Activated naive CD8-positive, alpha-beta T cell treated with anti-CD3 and anti-CD28 coated beads, Interleukin-2, amount 50 U/mL, for 24 hours (primary cell): ENCODE data around the gene UPF1.

Experiments used
- ATAC-seq: fragments of 150-1000 bp; cut with Tn5 transposase; one replicate; pipeline ENCODE4 v1.10.0; 2021
- DNase-seq: peaks from one replicate; pipeline ENCODE4 v3.0.0; 2021
- H3K27ac Mint-ChIP-seq: one replicate; pipeline ENCODE4 v1.8.0; 2021; ENCODE audit warnings: mild to moderate bottlenecking, mixed read lengths
- H3K27me3 Mint-ChIP-seq: one replicate; pipeline ENCODE4 v1.8.0; 2021; ENCODE audit warnings: mixed read lengths
- H3K36me3 Mint-ChIP-seq: one replicate; pipeline ENCODE4 v1.8.0; 2021; ENCODE audit warnings: low read depth, mixed read lengths
- H3K4me1 Mint-ChIP-seq: one replicate; pipeline ENCODE4 v1.8.0; 2021; ENCODE audit warnings: mixed read lengths
- H3K4me3 Mint-ChIP-seq: one replicate; pipeline ENCODE4 v1.8.0; 2021; ENCODE audit warnings: mild to moderate bottlenecking, moderate library complexity, mixed read lengths
- H3K9me3 Mint-ChIP-seq: one replicate; pipeline ENCODE4 v1.8.0; 2021; ENCODE audit warnings: mixed read lengths

The UPF1 gene

GRCh38 chr19:18840288-18841267 is 8.8 kb downstream of the UPF1 start:
- no peak overlapping the region for H3K4me3 Mint-ChIP-seq
- DNase-seq (no peak), ATAC-seq (no peak)
- H3K9me3 Mint-ChIP-seq: no peaks in the 10 kb centered on the region
- H3K4me1 Mint-ChIP-seq: peaks cover 90% of the 10 kb centered on the region
- H3K27ac Mint-ChIP-seq: peak overlapping the region; percentile 19
- no peaks in the 10 kb centered on the region for H3K27me3 Mint-ChIP-seq
- peaks cover 43% of the 10 kb centered on the region for H3K36me3 Mint-ChIP-seq

GRCh38 chr19:18841400-18841799 is 9.6 kb downstream of the UPF1 start:
- Mint-ChIP-seq H3K27ac (no peak overlapping the region), H3K36me3 (peaks cover 40% of the 10 kb centered on the region), H3K27me3 (no peaks in the 10 kb centered on the region), H3K4me1 (peaks cover 87% of the 10 kb centered on the region), H3K4me3 (no peak overlapping the region), H3K9me3 (no peaks in the 10 kb centered on the region)
- no peak for DNase-seq
- no peak for ATAC-seq

GRCh38 chr19:18842166-18842565 is 10.4 kb downstream of the UPF1 start:
- H3K4me1 Mint-ChIP-seq: peaks cover 90% of the 10 kb centered on the region
- H3K36me3 Mint-ChIP-seq: peaks cover 43% of the 10 kb centered on the region
- no peaks in the 10 kb centered on the region for H3K9me3 Mint-ChIP-seq
- ATAC-seq: no peak
- H3K27ac Mint-ChIP-seq: peak overlapping the region; percentile 8
- no peak for DNase-seq
- no peaks in the 10 kb centered on the region for H3K27me3 Mint-ChIP-seq
- H3K4me3 Mint-ChIP-seq: peak overlapping the region; percentile 2

- no peak for DNase-seq
- ATAC-seq: no peak
- Mint-ChIP-seq H3K27me3 (no peaks in the 10 kb centered on the region), H3K27ac (peak overlapping the region; percentile 76), H3K9me3 (no peaks in the 10 kb centered on the region), H3K4me3 (no peak overlapping the region), H3K36me3 (peaks cover 46% of the 10 kb centered on the region), H3K4me1 (peaks cover 84% of the 10 kb centered on the region)
Measured at GRCh38 chr19:18843960-18844359, 12.2 kb downstream of the UPF1 start.

GRCh38 chr19:18844806-18845329 is 13.1 kb downstream of the UPF1 start:
- H3K9me3 Mint-ChIP-seq: no peaks in the 10 kb centered on the region
- DNase-seq (no peak), ATAC-seq (no peak)
- H3K4me3 Mint-ChIP-seq: no peak overlapping the region
- peaks cover 83% of the 10 kb centered on the region for H3K4me1 Mint-ChIP-seq
- no peak overlapping the region for H3K27ac Mint-ChIP-seq
- no peaks in the 10 kb centered on the region for H3K27me3 Mint-ChIP-seq
- H3K36me3 Mint-ChIP-seq: peaks cover 48% of the 10 kb centered on the region

- no peak for ATAC-seq
- Mint-ChIP-seq H3K27ac (no peak overlapping the region), H3K4me1 (peaks cover 78% of the 10 kb centered on the region)
Measured at GRCh38 chr19:18845961-18846360, 14.2 kb downstream of the UPF1 start.

GRCh38 chr19:18846862-18847548 is 15.2 kb downstream of the UPF1 start:
- peak; percentile 77 for DNase-seq
- peak; percentile 65 for ATAC-seq
- Mint-ChIP-seq H3K27ac (peak overlapping the region; percentile 49), H3K36me3 (peaks cover 53% of the 10 kb centered on the region), H3K9me3 (no peaks in the 10 kb centered on the region), H3K4me3 (no peak overlapping the region), H3K27me3 (no peaks in the 10 kb centered on the region), H3K4me1 (peaks cover 68% of the 10 kb centered on the region)

More at GRCh38 chr19:18845961-18846360, 14.2 kb downstream of the UPF1 start:
- H3K36me3 Mint-ChIP-seq: peaks cover 52% of the 10 kb centered on the region
- no peaks in the 10 kb centered on the region for H3K27me3 Mint-ChIP-seq
- no peak for DNase-seq
- H3K9me3 Mint-ChIP-seq: no peaks in the 10 kb centered on the region
- H3K4me3 Mint-ChIP-seq: no peak overlapping the region

- H3K4me3 Mint-ChIP-seq: no peak overlapping the region
- peaks cover 53% of the 10 kb centered on the region for H3K36me3 Mint-ChIP-seq
- DNase-seq: no peak
- ATAC-seq: no peak
- no peaks in the 10 kb centered on the region for H3K9me3 Mint-ChIP-seq
- H3K4me1 Mint-ChIP-seq: peaks cover 64% of the 10 kb centered on the region
- no peak overlapping the region for H3K27ac Mint-ChIP-seq
- H3K27me3 Mint-ChIP-seq: no peaks in the 10 kb centered on the region
Measured at GRCh38 chr19:18847549-18848463, 16.0 kb downstream of the UPF1 start.

- peaks cover 51% of the 10 kb centered on the region for H3K4me1 Mint-ChIP-seq
- peak overlapping the region; percentile 74 for H3K27ac Mint-ChIP-seq
- no peaks in the 10 kb centered on the region for H3K27me3 Mint-ChIP-seq
- H3K36me3 Mint-ChIP-seq: peaks cover 54% of the 10 kb centered on the region
- H3K4me3 Mint-ChIP-seq: peak overlapping the region; percentile 51
- ATAC-seq (peak; percentile 26), DNase-seq (no peak)
- H3K9me3 Mint-ChIP-seq: no peaks in the 10 kb centered on the region
Measured at GRCh38 chr19:18848878-18849661, 17.3 kb downstream of the UPF1 start.

- ATAC-seq (no peak), DNase-seq (no peak)
- Mint-ChIP-seq H3K9me3 (no peaks in the 10 kb centered on the region), H3K27me3 (no peaks in the 10 kb centered on the region), H3K27ac (peak overlapping the region; percentile 74), H3K4me3 (peak overlapping the region; percentile 51), H3K4me1 (peaks cover 42% of the 10 kb centered on the region), H3K36me3 (peaks cover 54% of the 10 kb centered on the region)
Measured at GRCh38 chr19:18849838-18850400, 18.2 kb downstream of the UPF1 start.

- no peak overlapping the region for H3K4me3 Mint-ChIP-seq
- no peak for ATAC-seq
- H3K27ac Mint-ChIP-seq: no peak overlapping the region
- H3K9me3 Mint-ChIP-seq: no peaks in the 10 kb centered on the region
- peaks cover 36% of the 10 kb centered on the region for H3K4me1 Mint-ChIP-seq
- no peak for DNase-seq
- no peaks in the 10 kb centered on the region for H3K27me3 Mint-ChIP-seq
- H3K36me3 Mint-ChIP-seq: peaks cover 52% of the 10 kb centered on the region
Measured at GRCh38 chr19:18850471-18851375, 19.0 kb downstream of the UPF1 start.

GRCh38 chr19:18851673-18852325 is 20.0 kb downstream of the UPF1 start:
- Mint-ChIP-seq H3K27me3 (no peaks in the 10 kb centered on the region), H3K4me1 (peaks cover 28% of the 10 kb centered on the region), H3K27ac (no peak overlapping the region), H3K36me3 (peaks cover 51% of the 10 kb centered on the region), H3K4me3 (no peak overlapping the region), H3K9me3 (no peaks in the 10 kb centered on the region)
- DNase-seq: no peak
- no peak for ATAC-seq
